ENCODE data around the gene FCER2.

Gene FCER2

GRCh38 chr19:7733376-7733775, 31.4 kb upstream of the FCER2 start:
- ChIA-PET CTCF (interaction anchor here (0.7 kb wide), 1 partner anchor 17 kb away, joined by 3 read pairs; no protein-coding TSS in a partner anchor), POLR2A (ENCODE audit: low non-redundant PET) (no interaction called here)
- no peak overlapping the region for H3K27ac ChIP-seq
- DNase-seq (ENCODE audit: low spot score) = no peak
- TF ChIP-seq CTCF (conservative IDR thresholded peaks at IDR 0.05; ENCODE audit: low read depth) = no peak

- ChIA-PET CTCF (interaction anchor here (0.7 to 1.0 kb wide), 2 partner anchors 68 to 93 kb away, joined by 3 read pairs; no protein-coding TSS in a partner anchor), POLR2A (ENCODE audit: low non-redundant PET) (no interaction called here)
- DNase-seq (ENCODE audit: low spot score) = no peak
- no peak within 1 kb of the TSS for H3K27ac ChIP-seq
- no peak for TF ChIP-seq CTCF (conservative IDR thresholded peaks at IDR 0.05; ENCODE audit: low read depth)
Observed at GRCh38 chr19:7732045-7732444, 30.1 kb upstream of the FCER2 start, which contains the start of gene CLEC4G. Gene CLEC4G, minus strand, starts transcription at chr19:7732110. Its CDS starts 8 bp downstream, at chr19:7732102.

- ChIA-PET POLR2A (ENCODE audit: low non-redundant PET) (no interaction called here), CTCF (interaction anchor here (0.7 to 1.0 kb wide), 2 partner anchors 68 to 94 kb away, joined by 3 read pairs; no protein-coding TSS in a partner anchor)
- no peak for DNase-seq (ENCODE audit: low spot score)
- no peak for TF ChIP-seq CTCF (conservative IDR thresholded peaks at IDR 0.05; ENCODE audit: low read depth)
- no peak overlapping the region for H3K27ac ChIP-seq
Observed at GRCh38 chr19:7731615-7732014, 29.7 kb upstream of the FCER2 start.

- TF ChIP-seq CTCF (conservative IDR thresholded peaks at IDR 0.05; ENCODE audit: low read depth) = no peak
- no peak overlapping the region for H3K27ac ChIP-seq
- no peak for DNase-seq (ENCODE audit: low spot score)
- ChIA-PET CTCF (no interaction called here), POLR2A (ENCODE audit: low non-redundant PET) (no interaction called here)
Observed at GRCh38 chr19:7731218-7731595, 29.3 kb upstream of the FCER2 start.

GRCh38 chr19:7730286-7731217, 28.6 kb upstream of the FCER2 start:
- ChIA-PET POLR2A (ENCODE audit: low non-redundant PET) (no interaction called here), CTCF (no interaction called here)
- TF ChIP-seq CTCF (conservative IDR thresholded peaks at IDR 0.05; ENCODE audit: low read depth) = no peak
- H3K27ac ChIP-seq = no peak overlapping the region
- no peak for DNase-seq (ENCODE audit: low spot score)

- ChIA-PET POLR2A (ENCODE audit: low non-redundant PET) (no interaction called here), CTCF (no interaction called here)
- no peak for DNase-seq (ENCODE audit: low spot score)
- no peak overlapping the region for H3K27ac ChIP-seq
- no peak for TF ChIP-seq CTCF (conservative IDR thresholded peaks at IDR 0.05; ENCODE audit: low read depth)
Observed at GRCh38 chr19:7729831-7730285, 27.9 kb upstream of the FCER2 start.

All from RWPE1 (cell line).